HepG2 (cell line): ENCODE data around the gene SLC22A4. TPM values are rescaled to one million over a fixed set of nuclear protein-coding genes. Genes with fewer than 3 reads are reported as not detected.

Source experiments
- BRCA1 ChIP-seq: sonication (generic); formaldehyde crosslinking; IDR thresholded peaks from 2 replicates; pipeline ENCODE4 v1.4.0; 2020; ENCODE audit warnings: missing genetic modification reagents
- CTCF ChIP-seq: sonication (generic); formaldehyde crosslinking; IDR thresholded peaks from 2 replicates; pipeline ENCODE4 v1.5.0; 2020; ENCODE audit warnings: mild to moderate bottlenecking, missing genetic modification reagents, moderate library complexity
- EHMT2 ChIP-seq: fragments of 200-600 bp; sonication (generic); IDR thresholded peaks from 2 replicates; pipeline ENCODE4 v1.7.0; 2017; ENCODE audit warnings: antibody characterized with exemption, low read depth, low read length, borderline replicate concordance
- ETV6 ChIP-seq: sonication (generic); formaldehyde crosslinking; conservative IDR thresholded peaks from 2 replicates; pipeline ENCODE4 v1.4.0; 2020; ENCODE audit warnings: missing genetic modification reagents
- GMEB2 ChIP-seq: IDR thresholded peaks from 2 replicates; pipeline ENCODE4 v1.6.1; 2016; ENCODE audit warnings: missing biosample characterization, missing genetic modification reagents, low read depth
- HMGA1 ChIP-seq: sonication (generic); formaldehyde crosslinking; conservative IDR thresholded peaks from 2 replicates; pipeline ENCODE4 v1.4.0; 2020; ENCODE audit warnings: missing genetic modification reagents
- HNRNPL ChIP-seq: fragments of 200-400 bp; formaldehyde crosslinking; IDR thresholded peaks from 2 replicates; pipeline ENCODE4 v1.6.1; 2017; ENCODE audit warnings: mild to moderate bottlenecking, low read depth, low read length
- KAT8 ChIP-seq: IDR thresholded peaks from 2 replicates; pipeline ENCODE4 v1.6.1; 2016; ENCODE audit warnings: missing genetic modification reagents, missing compliant biosample characterization
- KDM6A ChIP-seq: IDR thresholded peaks from 2 replicates; pipeline ENCODE4 v1.6.1; 2016; ENCODE audit warnings: low read depth
- PRPF4 ChIP-seq: fragments of 200-400 bp; formaldehyde crosslinking; IDR thresholded peaks from 2 replicates; pipeline ENCODE4 v1.6.1; 2016; ENCODE audit warnings: low read length, low read depth; ENCODE audit not compliant: poor library complexity, severe bottlenecking
- YY1 ChIP-seq: IDR thresholded peaks from 2 replicates; pipeline ENCODE4 v1.6.1; 2011; ENCODE audit warnings: low read length, low read depth, moderate library complexity, mild to moderate bottlenecking; ENCODE audit not compliant: insufficient read depth, insufficient replicate concordance
- ZNF101 ChIP-seq: sonication (generic); formaldehyde crosslinking; IDR thresholded peaks from 2 replicates; pipeline ENCODE4 v1.4.0; 2020; ENCODE audit warnings: mild to moderate bottlenecking, low read depth, missing genetic modification reagents, borderline replicate concordance
- ZNF136 ChIP-seq: sonication (generic); formaldehyde crosslinking; IDR thresholded peaks from 2 replicates; pipeline ENCODE4 v1.8.1; 2022; ENCODE audit warnings: low read depth, mild to moderate bottlenecking, moderate library complexity, missing genetic modification reagents
- ZNF253 ChIP-seq: sonication (generic); formaldehyde crosslinking; IDR thresholded peaks from 2 replicates; pipeline ENCODE4 v1.8.0; 2022; ENCODE audit warnings: mild to moderate bottlenecking, missing genetic modification reagents, borderline replicate concordance
- ZNF562 ChIP-seq: sonication (generic); formaldehyde crosslinking; IDR thresholded peaks from 2 replicates; pipeline ENCODE4 v1.8.0; 2022; ENCODE audit warnings: missing genetic modification reagents, borderline replicate concordance
- ZNF839 ChIP-seq: sonication (generic); formaldehyde crosslinking; IDR thresholded peaks from 2 replicates; pipeline ENCODE4 v1.4.0; 2020; ENCODE audit warnings: missing genetic modification reagents, mild to moderate bottlenecking, borderline replicate concordance
- polyA plus RNA-seq, 8 experiments: library from polyadenylated mRNA; depleted of rRNA in 3 of 8; stranded (reverse) in 7 of 8; unstranded in 1 of 8; fragments of >200 nt; fragmentation: Illumina TruSeq in 4 of 8; extraction: Trizol in 4 of 8; gene quantifications; 2 replicates each; pipeline versions ENCODE4 v1.2.1 to v1.2.3, GENCODE V29; 2011 to 2016; ENCODE audit warnings: low read depth in 4 of 8, missing spikeins in 1 of 8, mixed read lengths in 1 of 8; ENCODE audit not compliant: insufficient read depth in 1 of 8
- total RNA-seq, 5 experiments: library from RNA; depleted of rRNA; stranded (reverse); fragments of >200 nt; fragmentation: Illumina TruSeq; extraction: Trizol; gene quantifications; 2 replicates each; pipeline ENCODE4 v1.2.3, GENCODE V29; 2016; ENCODE audit warnings: low read depth in 1 of 5
- TF ChIP-seq, protein P1 (sequence below): sonication (generic); formaldehyde crosslinking; IDR thresholded peaks from 2 replicates; pipeline ENCODE4 v1.5.0; 2020; ENCODE audit warnings: mild to moderate bottlenecking, missing genetic modification reagents, borderline replicate concordance
- TF ChIP-seq, protein P2 (sequence below): sonication (generic); formaldehyde crosslinking; conservative IDR thresholded peaks from 2 replicates; pipeline ENCODE4 v1.8.0; 2022; ENCODE audit warnings: low read depth, missing genetic modification reagents
- TF ChIP-seq, protein P3 (sequence below): sonication (generic); formaldehyde crosslinking; conservative IDR thresholded peaks from 2 replicates; pipeline ENCODE4 v1.4.0; 2020; ENCODE audit warnings: mild to moderate bottlenecking, missing genetic modification reagents, moderate library complexity

Gene SLC22A4
- total and polyA plus RNA-seq, 2 of the 13 experiments (the other 11 are each of a cell fraction or from before 2014, with no cell fraction given): 0.33 to 0.62 TPM

DNA sequence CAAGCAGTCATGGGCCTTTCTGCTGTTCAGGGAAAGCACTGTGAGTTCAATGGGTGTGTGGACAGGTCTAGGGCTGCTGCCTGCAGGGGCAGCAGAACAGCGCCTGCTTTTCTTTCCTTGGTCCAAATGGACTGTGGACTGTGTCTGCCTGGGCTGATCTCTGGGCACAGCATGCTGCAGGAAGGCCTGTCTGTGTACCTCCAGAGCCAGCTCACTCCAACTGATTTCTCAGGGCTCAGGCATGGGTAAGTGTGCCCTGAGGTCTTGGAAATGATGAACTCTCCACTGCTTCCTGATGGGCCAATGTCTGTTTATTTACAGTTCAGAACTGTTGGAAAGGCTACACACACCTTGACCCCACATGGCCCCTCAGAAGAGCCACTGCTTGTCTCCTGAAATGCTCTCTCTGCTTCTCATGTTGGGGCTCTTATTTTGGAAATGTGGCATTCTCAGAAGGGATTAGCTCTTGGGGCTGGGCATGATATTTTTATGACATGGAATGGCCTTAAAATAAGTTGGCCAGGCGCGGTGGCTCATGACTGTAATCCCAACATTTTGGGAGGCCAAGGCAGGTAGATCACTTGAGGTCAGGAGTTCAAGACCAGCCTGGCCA, 27.0 kb downstream of the SLC22A4 start (continued):
- TF ChIP-seq GMEB2 (CRISPR knock-in tag): no peak
- no peak for TF ChIP-seq BRCA1 (CRISPR knock-in tag)
- no peak for TF ChIP-seq ZNF136 (CRISPR knock-in tag)
- TF ChIP-seq EHMT2: no peak
- no peak for TF ChIP-seq ZNF839 (CRISPR knock-in tag)
- TF ChIP-seq, protein P1, sequence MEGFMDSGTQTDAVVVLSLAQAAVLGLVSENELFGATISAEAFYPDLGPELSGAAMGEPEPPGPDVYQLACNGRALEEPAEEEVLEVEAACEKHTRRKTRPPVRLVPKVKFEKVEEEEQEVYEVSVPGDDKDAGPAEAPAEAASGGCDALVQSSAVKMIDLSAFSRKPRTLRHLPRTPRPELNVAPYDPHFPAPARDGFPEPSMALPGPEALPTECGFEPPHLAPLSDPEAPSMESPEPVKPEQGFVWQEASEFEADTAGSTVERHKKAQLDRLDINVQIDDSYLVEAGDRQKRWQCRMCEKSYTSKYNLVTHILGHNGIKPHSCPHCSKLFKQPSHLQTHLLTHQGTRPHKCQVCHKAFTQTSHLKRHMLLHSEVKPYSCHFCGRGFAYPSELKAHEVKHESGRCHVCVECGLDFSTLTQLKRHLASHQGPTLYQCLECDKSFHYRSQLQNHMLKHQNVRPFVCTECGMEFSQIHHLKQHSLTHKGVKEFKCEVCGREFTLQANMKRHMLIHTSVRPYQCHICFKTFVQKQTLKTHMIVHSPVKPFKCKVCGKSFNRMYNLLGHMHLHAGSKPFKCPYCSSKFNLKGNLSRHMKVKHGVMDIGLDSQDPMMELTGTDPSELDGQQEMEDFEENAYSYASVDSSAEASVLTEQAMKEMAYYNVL: no peak
- TF ChIP-seq, protein P2, sequence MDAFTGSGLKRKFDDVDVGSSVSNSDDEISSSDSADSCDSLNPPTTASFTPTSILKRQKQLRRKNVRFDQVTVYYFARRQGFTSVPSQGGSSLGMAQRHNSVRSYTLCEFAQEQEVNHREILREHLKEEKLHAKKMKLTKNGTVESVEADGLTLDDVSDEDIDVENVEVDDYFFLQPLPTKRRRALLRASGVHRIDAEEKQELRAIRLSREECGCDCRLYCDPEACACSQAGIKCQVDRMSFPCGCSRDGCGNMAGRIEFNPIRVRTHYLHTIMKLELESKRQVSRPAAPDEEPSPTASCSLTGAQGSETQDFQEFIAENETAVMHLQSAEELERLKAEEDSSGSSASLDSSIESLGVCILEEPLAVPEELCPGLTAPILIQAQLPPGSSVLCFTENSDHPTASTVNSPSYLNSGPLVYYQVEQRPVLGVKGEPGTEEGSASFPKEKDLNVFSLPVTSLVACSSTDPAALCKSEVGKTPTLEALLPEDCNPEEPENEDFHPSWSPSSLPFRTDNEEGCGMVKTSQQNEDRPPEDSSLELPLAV: no peak
- peak; percentile 76; the same call in 1 of the 2 replicates for TF ChIP-seq HNRNPL
- TF ChIP-seq ETV6: no peak
- TF ChIP-seq ZNF101 (CRISPR knock-in tag): no peak
- TF ChIP-seq KDM6A (CRISPR knock-in tag): no peak
- no peak for TF ChIP-seq ZNF562 (CRISPR knock-in tag)
- no peak for TF ChIP-seq ZNF253 (CRISPR knock-in tag)
- TF ChIP-seq HMGA1 (CRISPR knock-in tag): no peak
- 0 out of 2 replicates have a peak, but pooled peaks have one; percentile 29 for TF ChIP-seq KAT8 (CRISPR knock-in tag)
- TF ChIP-seq, protein P3, sequence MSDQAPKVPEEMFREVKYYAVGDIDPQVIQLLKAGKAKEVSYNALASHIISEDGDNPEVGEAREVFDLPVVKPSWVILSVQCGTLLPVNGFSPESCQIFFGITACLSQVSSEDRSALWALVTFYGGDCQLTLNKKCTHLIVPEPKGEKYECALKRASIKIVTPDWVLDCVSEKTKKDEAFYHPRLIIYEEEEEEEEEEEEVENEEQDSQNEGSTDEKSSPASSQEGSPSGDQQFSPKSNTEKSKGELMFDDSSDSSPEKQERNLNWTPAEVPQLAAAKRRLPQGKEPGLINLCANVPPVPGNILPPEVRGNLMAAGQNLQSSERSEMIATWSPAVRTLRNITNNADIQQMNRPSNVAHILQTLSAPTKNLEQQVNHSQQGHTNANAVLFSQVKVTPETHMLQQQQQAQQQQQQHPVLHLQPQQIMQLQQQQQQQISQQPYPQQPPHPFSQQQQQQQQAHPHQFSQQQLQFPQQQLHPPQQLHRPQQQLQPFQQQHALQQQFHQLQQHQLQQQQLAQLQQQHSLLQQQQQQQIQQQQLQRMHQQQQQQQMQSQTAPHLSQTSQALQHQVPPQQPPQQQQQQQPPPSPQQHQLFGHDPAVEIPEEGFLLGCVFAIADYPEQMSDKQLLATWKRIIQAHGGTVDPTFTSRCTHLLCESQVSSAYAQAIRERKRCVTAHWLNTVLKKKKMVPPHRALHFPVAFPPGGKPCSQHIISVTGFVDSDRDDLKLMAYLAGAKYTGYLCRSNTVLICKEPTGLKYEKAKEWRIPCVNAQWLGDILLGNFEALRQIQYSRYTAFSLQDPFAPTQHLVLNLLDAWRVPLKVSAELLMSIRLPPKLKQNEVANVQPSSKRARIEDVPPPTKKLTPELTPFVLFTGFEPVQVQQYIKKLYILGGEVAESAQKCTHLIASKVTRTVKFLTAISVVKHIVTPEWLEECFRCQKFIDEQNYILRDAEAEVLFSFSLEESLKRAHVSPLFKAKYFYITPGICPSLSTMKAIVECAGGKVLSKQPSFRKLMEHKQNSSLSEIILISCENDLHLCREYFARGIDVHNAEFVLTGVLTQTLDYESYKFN (CRISPR knock-in tag): peak; percentile 61
- TF ChIP-seq CTCF (CRISPR knock-in tag): peak; percentile 58
- TF ChIP-seq YY1: no peak
- no peak for TF ChIP-seq PRPF4
